Prostate gland (tissue), 2 donors: ENCODE data around the gene IL36RN.

Source experiments
- POLR2A ChIP-seq: fragments of 450-650 bp; IDR thresholded peaks from one replicate; pipeline ENCODE4 v1.6.1; 2016; ENCODE audit warnings: antibody characterized with exemption, mild to moderate bottlenecking
- POLR2AphosphoS5 ChIP-seq: sonication (generic); formaldehyde crosslinking; IDR thresholded peaks from one replicate; pipeline ENCODE4 v1.6.1; 2017; ENCODE audit warnings: antibody characterized with exemption
- TF ChIP-seq, protein P1 (sequence below), 4 experiments: fragments of 200-600 bp in 2 of 4; fragments of 450-650 bp in 2 of 4; sonication (generic) in 2 of 4; IDR thresholded peaks; 1 replicate in 3 of 4; 2 replicates in 1 of 4; pipeline ENCODE4 v1.5.1; 2016 to 2019; ENCODE audit warnings: antibody characterized with exemption in 4 of 4, mild to moderate bottlenecking in 2 of 4, moderate library complexity in 2 of 4

DNA sequence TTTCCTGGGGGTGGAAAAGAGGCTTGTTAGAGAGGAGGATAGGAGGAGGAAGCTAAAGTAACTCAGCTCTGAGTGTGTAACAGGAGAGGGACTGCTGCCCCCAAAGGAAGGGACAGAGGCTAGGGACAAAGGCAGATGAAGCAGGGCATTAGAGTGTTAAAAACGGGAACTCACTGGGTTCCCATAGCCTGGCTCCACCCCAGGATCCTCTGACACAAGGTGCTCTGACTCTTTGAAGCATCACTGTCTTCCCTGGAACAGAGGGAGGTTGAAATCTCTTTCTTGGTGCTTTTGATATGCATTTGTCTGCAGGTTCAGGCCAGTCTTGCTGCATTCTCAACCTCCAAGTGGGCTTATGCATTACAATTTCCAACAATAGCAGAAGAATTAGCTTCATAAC is 30.9 kb upstream of the IL36RN start:
- TF ChIP-seq, protein P1, sequence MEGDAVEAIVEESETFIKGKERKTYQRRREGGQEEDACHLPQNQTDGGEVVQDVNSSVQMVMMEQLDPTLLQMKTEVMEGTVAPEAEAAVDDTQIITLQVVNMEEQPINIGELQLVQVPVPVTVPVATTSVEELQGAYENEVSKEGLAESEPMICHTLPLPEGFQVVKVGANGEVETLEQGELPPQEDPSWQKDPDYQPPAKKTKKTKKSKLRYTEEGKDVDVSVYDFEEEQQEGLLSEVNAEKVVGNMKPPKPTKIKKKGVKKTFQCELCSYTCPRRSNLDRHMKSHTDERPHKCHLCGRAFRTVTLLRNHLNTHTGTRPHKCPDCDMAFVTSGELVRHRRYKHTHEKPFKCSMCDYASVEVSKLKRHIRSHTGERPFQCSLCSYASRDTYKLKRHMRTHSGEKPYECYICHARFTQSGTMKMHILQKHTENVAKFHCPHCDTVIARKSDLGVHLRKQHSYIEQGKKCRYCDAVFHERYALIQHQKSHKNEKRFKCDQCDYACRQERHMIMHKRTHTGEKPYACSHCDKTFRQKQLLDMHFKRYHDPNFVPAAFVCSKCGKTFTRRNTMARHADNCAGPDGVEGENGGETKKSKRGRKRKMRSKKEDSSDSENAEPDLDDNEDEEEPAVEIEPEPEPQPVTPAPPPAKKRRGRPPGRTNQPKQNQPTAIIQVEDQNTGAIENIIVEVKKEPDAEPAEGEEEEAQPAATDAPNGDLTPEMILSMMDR (IDR thresholded peaks at IDR 0.05) = no peak
- TF ChIP-seq POLR2A = no peak
- TF ChIP-seq POLR2AphosphoS5 = no peak
